CD14-positive monocyte (primary cell): ENCODE measurements around the gene USP20. TPM values are rescaled to one million over a fixed set of nuclear protein-coding genes. Genes with fewer than 3 reads are reported as not detected.
A peak's percentile ranks its signal among the peaks of the same experiment; 100 is the strongest.

Experiments used
- DNase-seq, 3 donors: peaks; one replicate each; pipeline ENCODE4 v3.0.0-alpha.2; 2011 to 2022
- H2AFZ ChIP-seq: 2 replicates; pipeline ENCODE4 v1.6.0; 2012; ENCODE audit warnings: mild to moderate bottlenecking, low read depth, low read length, inconsistent platforms; ENCODE audit not compliant: insufficient read depth, poor library complexity, severe bottlenecking
- H3K27ac ChIP-seq, 2 donors: 1 replicate in 1 of 2; 2 replicates in 1 of 2; pipeline ENCODE4 v1.5.1; 2012 to 2013; ENCODE audit warnings: low read length in 2 of 2, control low read depth in 1 of 2, inconsistent platforms in 1 of 2, low read depth in 1 of 2, mild to moderate bottlenecking in 1 of 2
- H3K27me3 ChIP-seq, 2 donors: one replicate each; pipeline versions ENCODE4 v1.6.0 to v1.6.1; 2011 to 2013; ENCODE audit warnings: low read length in 2 of 2; ENCODE audit not compliant: control insufficient read depth in 2 of 2, insufficient read depth in 2 of 2
- H3K36me3 ChIP-seq, 2 donors: replicated peaks in 1 of 2; 1 replicate in 1 of 2; 2 replicates in 1 of 2; pipeline versions ENCODE4 v1.5.1 to v1.6.1; 2012 to 2013; ENCODE audit warnings: low read length in 2 of 2, control low read depth in 1 of 2, inconsistent platforms in 1 of 2, mild to moderate bottlenecking in 1 of 2; ENCODE audit not compliant: insufficient read depth in 2 of 2, control insufficient read depth in 1 of 2
- H3K4me1 ChIP-seq, 2 donors: 1 replicate in 1 of 2; 2 replicates in 1 of 2; pipeline versions ENCODE4 v1.5.1 to v1.6.1; 2012 to 2013; ENCODE audit warnings: low read length in 2 of 2, control low read depth in 1 of 2, inconsistent platforms in 1 of 2, mild to moderate bottlenecking in 1 of 2, moderate library complexity in 1 of 2; ENCODE audit not compliant: insufficient read depth in 2 of 2, control insufficient read depth in 1 of 2
- H3K4me2 ChIP-seq: replicated peaks from 2 replicates; pipeline ENCODE3; 2012; ENCODE audit warnings: low read length, moderate library complexity, mild to moderate bottlenecking; ENCODE audit not compliant: poor library complexity, severe bottlenecking; ENCODE audit errors: extremely low read depth
- H3K4me3 ChIP-seq, 3 experiments: fragments of 200-600 bp in 1 of 3; sonication (generic) in 1 of 3; replicated peaks in 1 of 3; 1 replicate in 2 of 3; 2 replicates in 1 of 3; pipeline ENCODE4 v1.5.1; 2011 to 2013; ENCODE audit warnings: low read length in 3 of 3, mild to moderate bottlenecking in 3 of 3, control low read depth in 2 of 3, low read depth in 2 of 3, inconsistent platforms in 1 of 3, moderate library complexity in 1 of 3
- H3K79me2 ChIP-seq: 2 replicates; pipeline ENCODE4 v1.6.0; 2012; ENCODE audit warnings: mild to moderate bottlenecking, control low read depth, inconsistent platforms, low read length, moderate library complexity; ENCODE audit not compliant: insufficient read depth
- H3K9ac ChIP-seq: 2 replicates; pipeline ENCODE4 v1.6.0; 2017; ENCODE audit warnings: low read length, mild to moderate bottlenecking; ENCODE audit not compliant: insufficient read depth, poor library complexity, severe bottlenecking
- H3K9me3 ChIP-seq, 2 donors: replicated peaks in 1 of 2; 1 replicate in 1 of 2; 2 replicates in 1 of 2; pipeline versions ENCODE4 v1.5.1 to v1.6.1; 2012 to 2013; ENCODE audit warnings: low read length in 2 of 2, control low read depth in 1 of 2; ENCODE audit not compliant: control insufficient read depth in 1 of 2, insufficient read depth in 1 of 2
- H4K20me1 ChIP-seq: 2 replicates; pipeline ENCODE4 v1.6.0; 2012; ENCODE audit warnings: mild to moderate bottlenecking, low read length, control low read depth, moderate library complexity; ENCODE audit not compliant: insufficient read depth
- H3K27ac Mint-ChIP-seq, 7 donors: one replicate each; pipeline ENCODE4 v1.8.0; 2020; ENCODE audit warnings: mild to moderate bottlenecking in 7 of 7, mixed read lengths in 7 of 7, moderate library complexity in 6 of 7, inconsistent platforms in 2 of 7
- H3K27me3 Mint-ChIP-seq, 3 donors: one replicate each; pipeline ENCODE4 v1.8.0; 2021 to 2022; ENCODE audit warnings: low read depth in 3 of 3, mild to moderate bottlenecking in 3 of 3, mixed read lengths in 3 of 3, moderate library complexity in 3 of 3, inconsistent platforms in 1 of 3
- H3K36me3 Mint-ChIP-seq, 2 donors: one replicate each; pipeline ENCODE4 v1.8.0; 2020; ENCODE audit warnings: mixed read lengths in 2 of 2, inconsistent platforms in 1 of 2, mild to moderate bottlenecking in 1 of 2
- H3K4me1 Mint-ChIP-seq: one replicate; pipeline ENCODE4 v1.8.0; 2020; ENCODE audit warnings: mild to moderate bottlenecking, mixed read lengths
- H3K4me3 Mint-ChIP-seq, 2 donors: one replicate each; pipeline ENCODE4 v1.8.0; 2020; ENCODE audit warnings: mild to moderate bottlenecking in 2 of 2, mixed read lengths in 2 of 2, moderate library complexity in 1 of 2
- H3K9me3 Mint-ChIP-seq, 7 donors: one replicate each; pipeline ENCODE4 v1.8.0; 2020 to 2022; ENCODE audit warnings: mixed read lengths in 7 of 7, mild to moderate bottlenecking in 6 of 7, moderate library complexity in 6 of 7, inconsistent platforms in 2 of 7
- CTCF ChIP-seq: fragments of 200-600 bp; IDR thresholded peaks from one replicate; pipeline ENCODE4 v1.8.0; 2022; ENCODE audit warnings: antibody characterized with exemption, mild to moderate bottlenecking
- whole genome bisulfite sequencing: methylation state at CpG from one replicate; pipeline ENCODE4 v1.1.5; 2013; ENCODE audit warnings: missing lambda C conversion rate; ENCODE audit not compliant: insufficient coverage; 5-methylcytosine and 5-hydroxymethylcytosine counted together
- intact Hi-C, 2 donors: fragments of 100-400 bp; cut with micrococcal nuclease; formaldehyde crosslinking; loops; one replicate each; pipeline versions ENCODE4 v1.15.0 to v1.15.1; 2023
- polyA plus RNA-seq, 3 donors: library from polyadenylated mRNA; depleted of rRNA in 1 of 3; unstranded in 2 of 3; stranded (reverse) in 1 of 3; fragments of 300-500 nt in 2 of 3; fragments of >200 nt in 1 of 3; fragmentation: Illumina TruSeq in 2 of 3; gene quantifications; 1 replicate in 2 of 3; 2 replicates in 1 of 3; pipeline ENCODE4 v1.2.3, GENCODE V29; 2012 to 2021

Gene USP20
- polyA plus RNA-seq, 3 donors, result 2.7 to 30.0 (median 5.2) TPM

GRCh38 chr9:129878291-129878690, 43.0 kb downstream of the USP20 start:
- DNase-seq, result no peak
- H3K27ac Mint-ChIP-seq, result peak overlapping the region in 1 of 7 donors; percentile 42
- TF ChIP-seq CTCF, result no peak
- Histone ChIP-seq H3K4me3 (no peak overlapping the region), H3K79me2 (no peaks in the 10 kb centered on the region), H3K9me3 (no peaks in the 10 kb centered on the region), H3K27ac (no peak overlapping the region), H3K4me1 (no peaks in the 10 kb centered on the region), H3K27me3 (no peaks in the 10 kb centered on the region), H4K20me1 (no peaks in the 10 kb centered on the region), H3K36me3 (peaks cover 50 to 57% of the 10 kb centered on the region in 2 donors), H3K9ac (no peak overlapping the region), H3K4me2 (no peak overlapping the region), H2AFZ (no peak overlapping the region)
- H3K9me3 Mint-ChIP-seq, result no peaks in the 10 kb centered on the region
- intact Hi-C loops, result no loop called here
- WGBS, result 98% methylated on average over 9 of the region's 11 CpGs
- H3K4me1 Mint-ChIP-seq, result no peaks in the 10 kb centered on the region
- H3K27me3 Mint-ChIP-seq, result peaks cover 0 to 2% (median 2%) of the 10 kb centered on the region in 3 donors
- peaks cover 50 to 69% of the 10 kb centered on the region in 2 donors for H3K36me3 Mint-ChIP-seq
- H3K4me3 Mint-ChIP-seq, result no peak overlapping the region

DNA sequence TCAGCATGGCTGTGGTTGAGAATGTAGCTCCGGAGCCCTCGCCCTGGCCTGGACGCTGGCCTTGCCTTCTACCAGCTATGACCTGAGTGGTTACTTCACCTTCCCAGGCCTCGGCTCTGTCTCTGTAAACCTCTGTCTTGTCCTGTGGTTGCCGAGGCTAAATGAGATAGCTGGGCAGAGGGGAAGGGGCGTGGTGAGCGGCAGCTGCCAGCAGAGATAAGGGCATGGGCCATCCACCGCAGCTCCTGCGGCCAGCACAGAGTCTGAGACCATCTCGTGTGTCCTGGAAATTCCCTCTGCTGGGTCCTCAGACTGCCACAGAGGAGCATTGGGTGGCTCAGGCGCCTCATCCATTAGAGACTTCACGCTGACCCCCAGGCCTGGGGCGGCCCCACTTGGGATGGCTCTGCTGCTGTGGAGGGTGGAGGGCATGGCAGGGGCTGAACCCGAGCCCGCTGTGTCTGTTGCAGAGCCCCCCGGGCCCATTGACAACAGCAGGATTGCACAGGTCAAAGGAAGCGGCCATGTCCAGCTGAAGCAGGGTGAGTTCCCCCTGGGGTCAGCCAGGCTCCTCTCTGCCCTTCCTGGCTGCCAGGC, 43.9 kb downstream of the USP20 start:
- Mint-ChIP-seq H3K27ac (no peak overlapping the region), H3K27me3 (peaks cover 0 to 2% (median 0%) of the 10 kb centered on the region in 3 donors), H3K9me3 (no peaks in the 10 kb centered on the region), H3K36me3 (peaks cover 41 to 60% of the 10 kb centered on the region in 2 donors), H3K4me1 (peaks cover 4% of the 10 kb centered on the region), H3K4me3 (no peak overlapping the region)
- Histone ChIP-seq H3K27me3 (no peaks in the 10 kb centered on the region), H3K79me2 (no peaks in the 10 kb centered on the region), H3K27ac (no peak overlapping the region), H3K4me3 (no peak overlapping the region), H4K20me1 (no peaks in the 10 kb centered on the region), H3K9me3 (no peaks in the 10 kb centered on the region), H2AFZ (no peak overlapping the region), H3K4me1 (peaks cover 7% of the 10 kb centered on the region in 2 donors), H3K36me3 (peaks cover 43 to 48% of the 10 kb centered on the region in 2 donors), H3K9ac (no peak overlapping the region), H3K4me2 (no peak overlapping the region)
- WGBS, result 66% methylated on average over 16 of the region's 17 CpGs
- DNase-seq, result no peak
- intact Hi-C loops, result no loop called here
- TF ChIP-seq CTCF, result no peak
